ENCODE data around the gene APCDD1L. TPM values are rescaled to one million over a fixed set of nuclear protein-coding genes. Genes with fewer than 3 reads are reported as not detected.

APCDD1L gene
- total RNA-seq, 3 donors from 2014 or later, result 0.73 to 2.0 TPM; not detected in 1

GRCh38 chr20:58440021-58440767 lies 75.0 kb downstream of the APCDD1L start:
- H3K4me1 ChIP-seq, result no peaks in the 10 kb centered on the region
- no peak for TF ChIP-seq POLR2AphosphoS5 (IDR thresholded peaks at IDR 0.05)
- no peak for TF ChIP-seq POLR2A (IDR thresholded peaks at IDR 0.05)
- TF ChIP-seq CTCF (IDR thresholded peaks at IDR 0.05), result no peak
- no peak overlapping the region for H3K27ac ChIP-seq
- DNase-seq (ENCODE audit: low spot score in 2 of 2), result no peak
- intact Hi-C loops (cut with DNase I; ENCODE audit: low total_unique reads), result no loop called here
- no peaks in the 10 kb centered on the region for H3K27me3 ChIP-seq
- H3K36me3 ChIP-seq, result no peaks in the 10 kb centered on the region
- no peaks in the 10 kb centered on the region for H3K9me3 ChIP-seq
- no peak overlapping the region for H3K4me3 ChIP-seq

- Histone ChIP-seq H3K27ac (no peak overlapping the region), H3K4me3 (no peak overlapping the region), H3K36me3 (no peaks in the 10 kb centered on the region), H3K4me1 (no peaks in the 10 kb centered on the region), H3K27me3 (no peaks in the 10 kb centered on the region), H3K9me3 (no peaks in the 10 kb centered on the region)
- TF ChIP-seq POLR2AphosphoS5 (IDR thresholded peaks at IDR 0.05) (no peak), CTCF (IDR thresholded peaks at IDR 0.05) (no peak), POLR2A (IDR thresholded peaks at IDR 0.05) (no peak)
- intact Hi-C loops (cut with DNase I; ENCODE audit: low total_unique reads), result no loop called here
- DNase-seq (ENCODE audit: low spot score in 2 of 2), result no peak
Measured at GRCh38 chr20:58438970-58439808, 76.0 kb downstream of the APCDD1L start.

- no peak overlapping the region for H3K4me3 ChIP-seq
- no peaks in the 10 kb centered on the region for H3K27me3 ChIP-seq
- intact Hi-C loops (cut with DNase I; ENCODE audit: low total_unique reads), result no loop called here
- DNase-seq (ENCODE audit: low spot score in 2 of 2), result no peak
- TF ChIP-seq POLR2A (IDR thresholded peaks at IDR 0.05), result no peak
- TF ChIP-seq POLR2AphosphoS5 (IDR thresholded peaks at IDR 0.05), result no peak
- no peak for TF ChIP-seq CTCF (IDR thresholded peaks at IDR 0.05)
- H3K36me3 ChIP-seq, result no peaks in the 10 kb centered on the region
- no peaks in the 10 kb centered on the region for H3K4me1 ChIP-seq
- H3K27ac ChIP-seq, result no peak overlapping the region
- no peaks in the 10 kb centered on the region for H3K9me3 ChIP-seq
Measured at GRCh38 chr20:58436868-58437645, 78.1 kb downstream of the APCDD1L start.

GRCh38 chr20:58435237-58435636 lies 80.0 kb downstream of the APCDD1L start:
- Histone ChIP-seq H3K27me3 (no peaks in the 10 kb centered on the region), H3K4me3 (no peak overlapping the region), H3K9me3 (no peaks in the 10 kb centered on the region), H3K27ac (no peak overlapping the region), H3K36me3 (no peaks in the 10 kb centered on the region), H3K4me1 (no peaks in the 10 kb centered on the region)
- intact Hi-C loops (cut with DNase I; ENCODE audit: low total_unique reads), result no loop called here
- no peak for TF ChIP-seq POLR2AphosphoS5 (IDR thresholded peaks at IDR 0.05)
- no peak for TF ChIP-seq CTCF (IDR thresholded peaks at IDR 0.05)
- TF ChIP-seq POLR2A (IDR thresholded peaks at IDR 0.05), result no peak
- no peak for DNase-seq (ENCODE audit: low spot score in 2 of 2)

Measured in breast epithelium (tissue), 4 donors.